Naive thymus-derived CD4-positive, alpha-beta T cell (primary cell): ENCODE results near the gene RNF111. TPM values are rescaled to one million over a fixed set of nuclear protein-coding genes. Genes with fewer than 3 reads are reported as not detected.
"Not testable (repeated sequence)": the region's sequence is repeated elsewhere in the genome, so short reads cannot be mapped to it uniquely, and the experiment has no call there.

Experiments
- ATAC-seq: fragments of 150-1000 bp; cut with Tn5 transposase; 2 replicates; pipeline ENCODE4 v1.10.0; 2021; ENCODE audit warnings: mild to moderate bottlenecking, moderate library complexity
- CTCF ChIA-PET: fragments of 350-600 bp; sonication (Branson Sonifier 250); formaldehyde crosslinking; loops from one replicate; lab custom pipeline; 2021; ENCODE audit warnings: antibody characterized with exemption; lab: Charles Lee
- POLR2A ChIA-PET: fragments of 350-600 bp; sonication (Branson Sonifier 250); formaldehyde crosslinking; loops from one replicate; lab custom pipeline; 2021; ENCODE audit warnings: antibody characterized with exemption, inconsistent platforms; lab: Charles Lee
- DNase-seq, 9 donors: peaks; one replicate each; pipeline versions ENCODE4 v3.0.0 to v3.0.0-alpha.2; 2020 to 2022; ENCODE audit warnings: mixed read lengths in 1 of 9
- H3K27ac ChIP-seq: one replicate; pipeline ENCODE4 v1.7.0; 2013; ENCODE audit warnings: mild to moderate bottlenecking, low read depth, low read length, moderate library complexity
- H3K27me3 ChIP-seq, 2 donors: one replicate each; pipeline ENCODE4 v1.7.0; 2013; ENCODE audit warnings: low read length in 2 of 2, mild to moderate bottlenecking in 2 of 2, moderate library complexity in 2 of 2; ENCODE audit not compliant: control insufficient read depth in 2 of 2, insufficient read depth in 2 of 2
- H3K36me3 ChIP-seq, 3 experiments: 1 replicate in 2 of 3; 2 replicates in 1 of 3; pipeline ENCODE4 v1.7.0; 2013; ENCODE audit warnings: low read length in 3 of 3, mild to moderate bottlenecking in 3 of 3, moderate library complexity in 1 of 3; ENCODE audit not compliant: insufficient read depth in 3 of 3, control insufficient read depth in 2 of 3
- H3K4me1 ChIP-seq, 2 donors: one replicate each; pipeline ENCODE4 v1.7.0; 2013; ENCODE audit warnings: low read length in 2 of 2, mild to moderate bottlenecking in 2 of 2, moderate library complexity in 1 of 2; ENCODE audit not compliant: control insufficient read depth in 2 of 2, insufficient read depth in 2 of 2
- H3K4me3 ChIP-seq: 2 replicates; pipeline ENCODE4 v1.7.0; 2013; ENCODE audit warnings: mild to moderate bottlenecking, low read length
- H3K9me3 ChIP-seq, 3 experiments: 1 replicate in 2 of 3; 2 replicates in 1 of 3; pipeline ENCODE4 v1.7.0; 2013; ENCODE audit warnings: low read length in 3 of 3; ENCODE audit not compliant: control insufficient read depth in 2 of 3
- H3K27ac Mint-ChIP-seq, 9 donors: one replicate each; pipeline ENCODE4 v1.8.0; 2020 to 2022; ENCODE audit warnings: mixed read lengths in 9 of 9, mild to moderate bottlenecking in 8 of 9, moderate library complexity in 5 of 9, inconsistent platforms in 2 of 9
- H3K27me3 Mint-ChIP-seq, 5 donors: one replicate each; pipeline ENCODE4 v1.8.0; 2021 to 2022; ENCODE audit warnings: mixed read lengths in 5 of 5, mild to moderate bottlenecking in 1 of 5
- H3K36me3 Mint-ChIP-seq, 5 donors: one replicate each; pipeline ENCODE4 v1.8.0; 2020 to 2022; ENCODE audit warnings: mixed read lengths in 5 of 5, mild to moderate bottlenecking in 3 of 5, inconsistent platforms in 1 of 5
- H3K4me1 Mint-ChIP-seq, 7 donors: one replicate each; pipeline ENCODE4 v1.8.0; 2020 to 2022; ENCODE audit warnings: mixed read lengths in 7 of 7, mild to moderate bottlenecking in 3 of 7, inconsistent platforms in 1 of 7
- H3K4me3 Mint-ChIP-seq, 10 donors: one replicate each; pipeline ENCODE4 v1.8.0; 2020 to 2022; ENCODE audit warnings: mild to moderate bottlenecking in 10 of 10, mixed read lengths in 10 of 10, moderate library complexity in 6 of 10, inconsistent platforms in 2 of 10
- H3K9me3 Mint-ChIP-seq, 11 donors: one replicate each; pipeline ENCODE4 v1.8.0; 2020 to 2022; ENCODE audit warnings: mixed read lengths in 11 of 11, mild to moderate bottlenecking in 4 of 11, inconsistent platforms in 1 of 11, moderate library complexity in 1 of 11
- intact Hi-C, 2 donors: fragments of 100-400 bp; cut with micrococcal nuclease; formaldehyde crosslinking; loops; one replicate each; pipeline ENCODE4 v1.15.1; 2023
- polyA plus RNA-seq, 2 donors: library from polyadenylated mRNA; unstranded; fragments of 300-500 nt; fragmentation: Illumina TruSeq; gene quantifications; one replicate each; pipeline ENCODE4 v1.2.3, GENCODE V29; 2021
- total RNA-seq, 6 experiments: library from RNA in 5 of 6; stranded (reverse) in 5 of 6; gene quantifications; 1 replicate in 5 of 6; 2 replicates in 1 of 6; pipeline ENCODE4 v1.2.3 and lab custom pipeline; 2021 to 2026

RNF111 gene
- total and polyA plus RNA-seq, 7 experiments from 2014 or later, result 16.1 to 61.1 (median 51.2) TPM

GRCh38 chr15:59137566-59137965 lies 150.1 kb downstream of the RNF111 start:
- H3K4me1 Mint-ChIP-seq, result peaks cover 0 to 46% (median 5%) of the 10 kb centered on the region in 7 donors
- no peaks in the 10 kb centered on the region for H3K27me3 Mint-ChIP-seq
- Histone ChIP-seq H3K4me1 (no peaks in the 10 kb centered on the region), H3K27ac (no peak overlapping the region), H3K4me3 (no peak overlapping the region), H3K9me3 (no peaks in the 10 kb centered on the region), H3K36me3 (no peaks in the 10 kb centered on the region), H3K27me3 (no peaks in the 10 kb centered on the region)
- H3K4me3 Mint-ChIP-seq, result peak overlapping the region in 1 of 10 donors; percentile 10
- no peak for ATAC-seq
- ChIA-PET CTCF (interaction anchor here (1.1 kb wide), 1 partner anchor 392 kb away, joined by 3 read pairs; no protein-coding TSS in a partner anchor), POLR2A (no interaction called here)
- H3K27ac Mint-ChIP-seq, result peak overlapping the region in 1 of 9 donors; percentile 20
- peaks cover 0 to 31% (median 0%) of the 10 kb centered on the region in 5 donors for H3K36me3 Mint-ChIP-seq
- peak in 1 of 9 donors; percentile 36 for DNase-seq
- H3K9me3 Mint-ChIP-seq, result no peaks in the 10 kb centered on the region
- intact Hi-C loops, result loop anchor here in 1 of 2 donors (5.0 kb wide), 1 partner anchor 910 kb away; no protein-coding TSS in a partner anchor

GRCh38 chr15:59138243-59138642 lies 150.8 kb downstream of the RNF111 start:
- Mint-ChIP-seq H3K4me1 (peaks cover 0 to 46% (median 5%) of the 10 kb centered on the region in 7 donors), H3K4me3 (no peak overlapping the region), H3K27me3 (no peaks in the 10 kb centered on the region), H3K27ac (peak overlapping the region in 2 of 9 donors; percentile 0 to 34), H3K36me3 (peaks cover 0 to 28% (median 0%) of the 10 kb centered on the region in 5 donors), H3K9me3 (no peaks in the 10 kb centered on the region)
- Histone ChIP-seq H3K27ac (no peak overlapping the region), H3K4me1 (no peaks in the 10 kb centered on the region), H3K27me3 (no peaks in the 10 kb centered on the region), H3K36me3 (no peaks in the 10 kb centered on the region), H3K9me3 (no peaks in the 10 kb centered on the region), H3K4me3 (no peak overlapping the region)
- ATAC-seq (peak; percentile 92), DNase-seq (peak; percentile 23 to 48 (median 38))
- ChIA-PET CTCF (interaction anchor here (0.6 to 1.1 kb wide), 2 partner anchors 91 to 391 kb away, joined by 3 read pairs; no protein-coding TSS in a partner anchor), POLR2A (no interaction called here)
- intact Hi-C loops, result loop anchor here (1.0 to 5.0 kb wide), 4 partner anchors 157 to 911 kb away; no protein-coding TSS in a partner anchor

- Histone ChIP-seq H3K4me3 (no peak overlapping the region), H3K36me3 (no peaks in the 10 kb centered on the region), H3K27ac (no peak overlapping the region), H3K9me3 (no peaks in the 10 kb centered on the region), H3K27me3 (no peaks in the 10 kb centered on the region), H3K4me1 (no peaks in the 10 kb centered on the region)
- intact Hi-C loops, result no loop called here
- ChIA-PET POLR2A (no interaction called here), CTCF (no interaction called here)
- Mint-ChIP-seq H3K27me3 (no peaks in the 10 kb centered on the region), H3K4me3 (peak overlapping the region in 1 of 10 donors; percentile 28), H3K27ac (peak overlapping the region in 1 of 9 donors; percentile 83), H3K4me1 (peaks cover 0 to 46% (median 5%) of the 10 kb centered on the region in 7 donors), H3K36me3 (peaks cover 0 to 27% (median 0%) of the 10 kb centered on the region in 5 donors), H3K9me3 (no peaks in the 10 kb centered on the region)
- ATAC-seq (no peak), DNase-seq (no peak)
Measured at GRCh38 chr15:59140422-59141226, 153.2 kb downstream of the RNF111 start.

- no peak overlapping the region for H3K27ac ChIP-seq
- DNase-seq, result no peak
- H3K4me3 ChIP-seq, result no peak overlapping the region
- intact Hi-C loops, result no loop called here
- Mint-ChIP-seq H3K36me3 (peaks cover 0 to 19% (median 0%) of the 10 kb centered on the region in 5 donors), H3K27ac (no peak overlapping the region), H3K9me3 (no peaks in the 10 kb centered on the region), H3K4me3 (no peak overlapping the region), H3K4me1 (peaks cover 0 to 26% (median 0%) of the 10 kb centered on the region in 7 donors), H3K27me3 (no peaks in the 10 kb centered on the region)
- no peaks in the 10 kb centered on the region for H3K9me3 ChIP-seq
- no peak for ATAC-seq
- POLR2A ChIA-PET, result no interaction called here
- H3K4me1 ChIP-seq, result no peaks in the 10 kb centered on the region
- CTCF ChIA-PET, result interaction anchor here (0.6 kb wide), 1 partner anchor 697 kb away, joined by 4 read pairs; no protein-coding TSS in a partner anchor
- no peaks in the 10 kb centered on the region for H3K27me3 ChIP-seq
- no peaks in the 10 kb centered on the region for H3K36me3 ChIP-seq
Measured at GRCh38 chr15:59143281-59143680, 155.8 kb downstream of the RNF111 start.

GRCh38 chr15:59144594-59144993 lies 157.1 kb downstream of the RNF111 start:
- H3K27ac Mint-ChIP-seq, H3K27me3 ChIP-seq, ATAC-seq, H3K4me3 ChIP-seq, H3K36me3 ChIP-seq, H3K27ac ChIP-seq, H3K9me3 ChIP-seq, CTCF ChIA-PET, POLR2A ChIA-PET, H3K27me3 Mint-ChIP-seq, H3K9me3 Mint-ChIP-seq, DNase-seq, intact Hi-C loops, H3K4me3 Mint-ChIP-seq, H3K4me1 ChIP-seq: not testable (repeated sequence)
- peaks cover 0 to 15% (median 0%) of the 10 kb centered on the region in 5 donors for H3K36me3 Mint-ChIP-seq
- H3K4me1 Mint-ChIP-seq, result peaks cover 0 to 14% (median 0%) of the 10 kb centered on the region in 7 donors
